Gastroesophageal sphincter (tissue), 4 donors: Measurements from ENCODE around the gene C5AR2. TPM values are rescaled to one million over a fixed set of nuclear protein-coding genes. Genes with fewer than 3 reads are reported as not detected.
"Not testable (repeated sequence)": the region's sequence is repeated elsewhere in the genome, so short reads cannot be mapped to it uniquely, and the experiment has no call there.

Source experiments
- ATAC-seq: fragments of 150-250 bp; one replicate; pipeline ENCODE4 v1.9.1; 2016; ENCODE audit warnings: mild to moderate bottlenecking, moderate library complexity
- H3K27ac ChIP-seq, 4 donors: fragments of 200-600 bp; sonication (generic) in 3 of 4; 1 replicate in 3 of 4; 2 replicates in 1 of 4; pipeline ENCODE4 v1.5.1; 2016 to 2019
- H3K27me3 ChIP-seq: fragments of 200-600 bp; sonication (generic); one replicate; pipeline ENCODE4 v1.5.1; 2019
- H3K36me3 ChIP-seq, 2 donors: fragments of 200-600 bp; sonication (generic); one replicate each; pipeline ENCODE4 v1.5.1; 2019; ENCODE audit warnings: control low read depth in 1 of 2
- H3K4me1 ChIP-seq, 3 donors: fragments of 200-600 bp; sonication (generic); 1 replicate in 2 of 3; 2 replicates in 1 of 3; pipeline ENCODE4 v1.5.1; 2016 to 2019; ENCODE audit warnings: control low read depth in 2 of 3
- H3K4me3 ChIP-seq, 2 donors: fragments of 200-600 bp; sonication (generic); one replicate each; pipeline ENCODE4 v1.5.1; 2019; ENCODE audit warnings: mild to moderate bottlenecking in 1 of 2, moderate library complexity in 1 of 2
- H3K9me3 ChIP-seq, 3 donors: fragments of 200-600 bp; sonication (generic); one replicate each; pipeline ENCODE4 v1.5.1; 2017 to 2019; ENCODE audit warnings: control low read depth in 2 of 3
- CTCF ChIP-seq, 4 experiments: fragments of 200-600 bp in 2 of 4; fragments of 450-650 bp in 2 of 4; sonication (generic) in 1 of 4; IDR thresholded peaks; one replicate each; pipeline ENCODE4 v1.5.1; 2017 to 2019; ENCODE audit warnings: antibody characterized with exemption in 4 of 4, mild to moderate bottlenecking in 2 of 4, moderate library complexity in 2 of 4
- EP300 ChIP-seq: sonication (generic); formaldehyde crosslinking; IDR thresholded peaks from one replicate; pipeline ENCODE4 v1.6.1; 2017; ENCODE audit warnings: antibody characterized with exemption, mild to moderate bottlenecking
- POLR2A ChIP-seq, 2 donors: fragments of 450-650 bp; IDR thresholded peaks; one replicate each; pipeline ENCODE4 v1.6.1; 2017; ENCODE audit warnings: antibody characterized with exemption in 2 of 2, mild to moderate bottlenecking in 2 of 2, moderate library complexity in 1 of 2
- POLR2AphosphoS5 ChIP-seq: sonication (generic); formaldehyde crosslinking; IDR thresholded peaks from one replicate; pipeline ENCODE4 v1.6.1; 2017; ENCODE audit warnings: antibody characterized with exemption
- WGBS, 2 donors: methylation state at CpG; one replicate each; pipeline ENCODE4 v1.1.5; 2018; ENCODE audit warnings: low coverage in 1 of 2; 5-methylcytosine and 5-hydroxymethylcytosine counted together
- total RNA-seq, 4 donors: library from RNA; depleted of rRNA; stranded (reverse); fragments of >200 nt; gene quantifications; one replicate each; pipeline ENCODE4 v1.1.0, GENCODE V29; 2016

C5AR2 gene
- 1 to 10 TPM in 2 of 4 donors, under 1 TPM in 2; 0.15 to 2.3 (median 1.2) TPM for total RNA-seq

DNA sequence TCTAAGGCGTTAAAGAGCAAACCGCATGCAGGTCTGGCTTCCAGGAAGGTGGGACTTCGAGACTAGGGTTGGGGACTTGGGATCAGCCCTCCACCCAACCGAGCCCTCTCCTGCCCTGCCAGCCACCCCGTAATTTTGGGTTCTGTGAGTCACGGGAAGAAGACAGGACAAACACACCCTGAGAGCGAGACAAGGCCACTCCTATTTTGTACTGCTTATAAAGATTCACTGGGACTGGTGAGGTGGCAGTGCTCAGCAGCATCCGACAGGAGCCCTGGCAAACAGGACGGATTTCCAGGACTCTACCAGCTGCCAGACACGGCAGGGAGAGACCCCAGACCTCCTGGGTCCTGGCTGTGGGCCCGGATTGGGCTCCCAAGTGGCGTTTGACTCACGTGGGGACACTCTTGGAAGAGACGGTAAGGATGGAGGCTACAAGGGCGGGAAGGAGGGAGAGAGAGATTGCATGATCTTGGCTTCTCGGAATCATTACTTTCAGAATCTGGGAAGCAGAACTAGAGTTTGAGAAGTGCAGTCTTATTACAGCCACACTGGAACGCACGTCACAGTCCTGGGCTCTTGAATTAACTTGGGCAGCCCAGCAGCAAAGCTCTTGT, at the start of gene C5AR2:
Gene C5AR2 (plus strand): TSS at position 245 of the 617 bp plus-strand sequence. CDS start 8,625 bp downstream, outside the sequence.
- 41 to 60% methylated on average over 3 to 14 of the region's 18 CpGs for WGBS, 2 donors
- no peaks in the 10 kb centered on the region for H3K9me3 ChIP-seq
- TF ChIP-seq POLR2A (IDR thresholded peaks at IDR 0.05) (peak in 1 of 2 donors; percentile 12), CTCF (IDR thresholded peaks at IDR 0.05) (no peak)
- peak within 1 kb of the TSS in 3 of 4 donors; percentile 43 to 64 (median 45) for H3K27ac ChIP-seq
- no peaks in the 10 kb centered on the region for H3K36me3 ChIP-seq
- no peaks in the 10 kb centered on the region for H3K4me1 ChIP-seq
- H3K27me3 ChIP-seq = peaks cover 47% of the 10 kb centered on the region
- peak; percentile 52 for ATAC-seq
- H3K4me3 ChIP-seq = no peak within 1 kb of the TSS

DNA sequence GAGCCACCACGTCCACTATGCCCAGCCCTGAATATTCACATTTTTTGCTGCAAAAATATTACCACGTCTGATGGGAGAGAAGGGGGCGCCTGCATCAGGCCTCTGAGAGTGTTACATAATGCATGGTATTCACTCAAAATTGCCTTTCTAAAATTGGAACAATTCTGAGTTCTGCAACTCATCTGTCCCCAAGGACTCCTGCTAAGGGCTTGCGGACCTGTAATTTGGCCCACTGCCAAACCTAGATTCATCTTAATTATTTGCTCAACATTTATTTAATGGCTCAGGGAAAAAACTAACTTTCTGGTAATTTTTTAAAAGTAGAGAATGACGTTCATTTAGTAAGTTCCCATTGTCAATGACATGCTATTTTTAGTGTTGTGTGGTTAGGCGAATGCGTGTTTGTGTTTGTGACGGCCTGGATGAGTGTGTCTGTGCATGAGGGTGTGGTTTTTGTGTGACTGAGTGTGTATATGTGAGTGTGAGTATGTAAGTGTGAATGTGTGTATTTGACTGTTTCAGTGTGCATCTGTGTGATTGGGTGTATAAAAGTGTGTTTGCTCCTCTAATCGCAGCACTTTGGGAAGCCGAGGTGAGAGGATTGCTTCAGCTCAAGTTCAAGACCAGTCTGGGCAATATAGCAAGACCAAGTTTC, 48.4 kb upstream of the C5AR2 start:
- WGBS, 2 donors = 50 to 69% methylated on average over 7 to 10 of the region's 10 CpGs
- H3K4me3 ChIP-seq = no peak overlapping the region
- no peaks in the 10 kb centered on the region for H3K27me3 ChIP-seq
- H3K9me3 ChIP-seq = no peaks in the 10 kb centered on the region
- TF ChIP-seq EP300 (no peak), POLR2A (IDR thresholded peaks at IDR 0.05) (no peak), CTCF (IDR thresholded peaks at IDR 0.05) (no peak), POLR2AphosphoS5 (no peak)
- peaks cover 0 to 9% (median 0%) of the 10 kb centered on the region in 3 donors for H3K4me1 ChIP-seq
- ATAC-seq = no peak
- H3K36me3 ChIP-seq = no peaks in the 10 kb centered on the region
- H3K27ac ChIP-seq = no peak overlapping the region

DNA sequence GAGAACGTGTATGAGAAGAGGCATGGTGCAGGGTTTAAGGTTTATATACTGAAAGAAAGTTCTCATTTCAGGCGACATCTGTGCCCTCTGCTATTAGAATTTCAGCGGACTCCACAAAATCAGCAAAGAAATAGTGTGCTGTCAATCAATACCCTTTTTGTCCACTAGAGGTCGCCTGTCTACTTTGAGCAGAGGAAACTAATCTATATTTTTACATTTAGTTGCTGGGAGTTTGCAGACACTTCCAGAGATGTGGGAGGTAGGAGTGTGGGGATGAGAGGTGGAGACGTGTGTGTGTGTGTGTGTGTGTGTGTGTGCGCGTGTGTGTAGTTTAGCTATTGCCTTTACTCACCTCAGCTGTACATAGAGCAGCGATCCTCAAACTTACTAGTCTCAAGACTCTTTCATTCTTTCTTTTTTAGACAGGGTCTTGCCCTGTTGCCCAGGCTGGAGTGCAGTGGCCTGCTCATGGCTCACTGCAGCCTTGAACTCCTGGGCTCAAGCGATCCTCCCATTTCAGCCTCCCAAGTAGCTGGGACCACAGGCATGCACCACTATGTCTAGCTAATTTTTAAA, 47.6 kb upstream of the C5AR2 start:
- peak; percentile 26 for ATAC-seq
- H3K27me3 ChIP-seq = no peaks in the 10 kb centered on the region
- peak in 3 of 4 experiments; percentile 77 to 86 (median 85) for TF ChIP-seq CTCF (IDR thresholded peaks at IDR 0.05)
- TF ChIP-seq POLR2A (IDR thresholded peaks at IDR 0.05) = no peak
- no peak overlapping the region for H3K4me3 ChIP-seq
- 24 to 100% methylated on average over 1 to 5 of the region's 9 CpGs for WGBS, 2 donors
- H3K4me1 ChIP-seq = peaks cover 0 to 12% (median 2%) of the 10 kb centered on the region in 3 donors
- no peaks in the 10 kb centered on the region for H3K36me3 ChIP-seq
- H3K27ac ChIP-seq = no peak overlapping the region
- no peaks in the 10 kb centered on the region for H3K9me3 ChIP-seq

GRCh38 chr19:47296036-47296435, 35.9 kb upstream of the C5AR2 start:
- Histone ChIP-seq H3K27me3 (no peaks in the 10 kb centered on the region), H3K27ac (no peak overlapping the region), H3K4me3 (no peak overlapping the region), H3K9me3 (no peaks in the 10 kb centered on the region), H3K4me1 (peaks cover 0 to 7% (median 0%) of the 10 kb centered on the region in 3 donors), H3K36me3 (no peaks in the 10 kb centered on the region)
- WGBS, 2 donors = 27 to 33% methylated on average over 6 to 9 of the region's 12 CpGs
- TF ChIP-seq POLR2AphosphoS5 (no peak), CTCF (IDR thresholded peaks at IDR 0.05) (peak in 3 of 4 experiments; percentile 68 to 75 (median 72))
- ATAC-seq = peak; percentile 71

- H3K4me1 ChIP-seq = peaks cover 0 to 17% (median 0%) of the 10 kb centered on the region in 3 donors
- not testable (repeated sequence) for H3K27ac ChIP-seq, H3K9me3 ChIP-seq, H3K4me3 ChIP-seq, H3K27me3 ChIP-seq, H3K36me3 ChIP-seq, ATAC-seq
- 92% methylated on average over 8 of the region's 14 CpGs; no CpG with 5 or more reads in 1 of the 2 donors for WGBS, 2 donors
These were observed 31.1 kb upstream of the C5AR2 start for GRCh38 chr19:47300867-47301266.
